ENCODE data around the gene RHOJ.

- TF ChIP-seq MXI1 (conservative IDR thresholded peaks at IDR 0.05; ENCODE audit: poor library complexity, severe bottlenecking), result no peak
- TF ChIP-seq POLR2AphosphoS5 (IDR thresholded peaks at IDR 0.05), result no peak
- TF ChIP-seq CTCF (IDR thresholded peaks at IDR 0.05; ENCODE audit: poor library complexity, severe bottlenecking), result no peak
- no peak for TF ChIP-seq EZH2 (IDR thresholded peaks at IDR 0.05; ENCODE audit: borderline replicate concordance, insufficient read depth, low read length, poor library complexity, severe bottlenecking)
- no peak for TF ChIP-seq RAD21 (conservative IDR thresholded peaks at IDR 0.05)
- no peak for TF ChIP-seq SMC3 (conservative IDR thresholded peaks at IDR 0.05; ENCODE audit: poor library complexity)
- no peak for TF ChIP-seq EP300 (conservative IDR thresholded peaks at IDR 0.05; ENCODE audit: poor library complexity, severe bottlenecking)
- no peak for TF ChIP-seq TAF1 (IDR thresholded peaks at IDR 0.05; ENCODE audit: low read depth)
These were observed 8.7 kb downstream of the RHOJ start for GRCh38 chr14:63212776-63213500.
